ENCODE measurements around the gene TET2. TPM values are rescaled to one million over a fixed set of nuclear protein-coding genes. Genes with fewer than 3 reads are reported as not detected.

Gene TET2
- total RNA-seq, 4 donors from 2014 or later = 19.1 to 36.8 (median 30.4) TPM

GRCh38 chr4:105257817-105258495, 111.3 kb downstream of the TET2 start:
- TF ChIP-seq POLR2A (IDR thresholded peaks at IDR 0.05) = no peak
- peak in 1 of 6 experiments; percentile 30 for TF ChIP-seq CTCF (IDR thresholded peaks at IDR 0.05)

DNA sequence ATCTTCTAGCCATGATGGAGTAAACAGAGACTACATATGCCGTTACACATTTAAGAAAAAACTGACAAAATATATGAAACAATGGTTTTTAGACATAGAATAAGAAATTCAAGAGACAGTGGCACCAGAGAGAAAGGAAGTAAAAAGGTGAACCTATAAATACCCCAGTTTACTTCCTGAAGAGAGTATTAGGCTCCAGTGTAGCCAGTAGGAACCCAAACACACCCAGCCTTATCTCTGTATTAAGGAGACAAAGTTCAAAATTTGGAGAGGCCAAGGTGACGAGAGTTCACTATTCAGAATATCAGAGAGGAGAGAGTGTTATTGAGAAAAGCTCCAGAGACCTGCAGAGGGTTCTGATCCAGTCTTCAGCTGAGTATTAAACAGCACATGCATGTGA, 119.0 kb downstream of the TET2 start:
- intact Hi-C loops (cut with DNase I) = no loop called here
- TF ChIP-seq POLR2A (IDR thresholded peaks at IDR 0.05) = no peak
- no peak for TF ChIP-seq CTCF (IDR thresholded peaks at IDR 0.05)

More at GRCh38 chr4:105257817-105258495, 111.3 kb downstream of the TET2 start:
- Histone ChIP-seq H3K36me3 (peaks cover 0 to 68% (median 0%) of the 10 kb centered on the region in 3 donors), H3K27ac (no peak overlapping the region), H3K27me3 (no peaks in the 10 kb centered on the region), H3K9me3 (peaks cover 0 to 13% (median 0%) of the 10 kb centered on the region in 3 donors), H3K4me3 (no peak overlapping the region), H3K4me1 (no peaks in the 10 kb centered on the region)
- WGBS, 2 donors = 100% methylated on average over 1 of the region's 1 CpG
- DNase-seq = no peak
- intact Hi-C loops (cut with DNase I) = no loop called here

GRCh38 chr4:105267280-105267679, 120.6 kb downstream of the TET2 start:
- 92 to 97% methylated on average over 3 of the region's 3 CpGs for WGBS, 2 donors
- TF ChIP-seq CTCF (IDR thresholded peaks at IDR 0.05) (no peak), POLR2A (IDR thresholded peaks at IDR 0.05) (no peak)
- intact Hi-C loops (cut with DNase I) = no loop called here
- Histone ChIP-seq H3K27me3 (no peaks in the 10 kb centered on the region), H3K4me3 (no peak overlapping the region), H3K4me1 (no peaks in the 10 kb centered on the region), H3K36me3 (peaks cover 0 to 68% (median 3%) of the 10 kb centered on the region in 3 donors), H3K27ac (no peak overlapping the region), H3K9me3 (no peaks in the 10 kb centered on the region)
- no peak for DNase-seq

More for the DNA sequence above, 119.0 kb downstream of the TET2 start:
- Histone ChIP-seq H3K27me3 (no peaks in the 10 kb centered on the region), H3K4me1 (no peaks in the 10 kb centered on the region), H3K4me3 (no peak overlapping the region), H3K27ac (no peak overlapping the region), H3K36me3 (peaks cover 0 to 68% (median 0%) of the 10 kb centered on the region in 3 donors), H3K9me3 (no peaks in the 10 kb centered on the region)
- 87 to 100% methylated on average over 2 of the region's 2 CpGs for WGBS, 2 donors
- no peak for DNase-seq

DNA sequence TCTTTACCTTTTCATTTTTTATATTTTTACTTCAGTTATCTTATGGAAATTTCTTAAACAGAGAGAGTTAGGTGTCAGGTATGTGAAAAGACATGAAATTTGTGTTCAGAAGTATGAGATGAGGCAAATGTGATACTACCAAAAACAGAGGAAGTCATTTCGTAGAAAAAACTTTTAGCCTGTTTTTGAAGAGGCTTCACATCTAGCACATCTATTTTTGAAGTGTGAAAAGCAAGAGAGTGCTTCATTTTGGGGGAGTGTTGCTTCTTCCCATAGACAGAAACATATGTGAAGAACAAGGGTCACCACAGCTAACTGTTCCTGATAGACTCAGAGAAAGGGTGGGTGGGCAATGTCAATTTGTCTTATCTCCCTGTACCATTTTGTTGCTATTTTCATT, 125.3 kb downstream of the TET2 start:
- intact Hi-C loops (cut with DNase I) = no loop called here
- H3K36me3 ChIP-seq = peaks cover 0 to 87% (median 24%) of the 10 kb centered on the region in 3 donors

More for the DNA sequence above, 125.3 kb downstream of the TET2 start:
- Histone ChIP-seq H3K27me3 (no peaks in the 10 kb centered on the region), H3K9me3 (no peaks in the 10 kb centered on the region), H3K4me1 (no peaks in the 10 kb centered on the region), H3K27ac (no peak overlapping the region), H3K4me3 (no peak overlapping the region)
- 88 to 89% methylated on average over 1 of the region's 1 CpG for WGBS, 2 donors
- TF ChIP-seq CTCF (IDR thresholded peaks at IDR 0.05) = no peak
- no peak for TF ChIP-seq POLR2A (IDR thresholded peaks at IDR 0.05)
- DNase-seq = no peak
